Measurements from ENCODE around the gene TSC2.

DNA sequence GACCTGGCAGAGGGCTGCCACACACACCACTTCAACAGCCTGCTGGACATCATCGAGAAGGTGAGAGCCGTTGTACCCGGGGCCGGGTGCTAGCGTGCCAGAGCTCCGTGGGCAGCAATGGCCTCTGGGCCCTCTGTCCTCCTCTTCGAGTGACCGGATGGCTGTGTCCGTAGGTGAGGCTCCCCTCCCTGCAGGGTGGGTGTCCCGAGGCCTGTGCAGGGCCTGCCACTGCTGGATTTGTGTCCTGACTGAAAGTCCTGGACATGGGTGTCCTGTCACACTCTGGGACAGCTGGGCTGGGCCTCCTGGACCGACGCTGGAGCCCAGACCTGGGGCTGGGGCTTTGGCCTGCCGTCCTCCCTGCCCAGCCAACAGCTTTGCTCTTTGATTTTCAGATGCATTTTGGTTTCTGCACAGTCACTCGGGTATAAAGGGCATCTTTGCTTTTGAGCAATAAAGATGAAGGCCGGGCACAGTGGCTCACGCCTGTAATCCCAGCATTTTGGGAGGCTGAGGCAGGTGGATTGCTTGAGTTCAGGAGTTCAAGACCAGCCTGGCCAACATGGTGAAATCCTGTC is 16.7 kb downstream of the TSC2 start:
- TF ChIP-seq POLR2A (IDR thresholded peaks at IDR 0.05), result no peak
- TF ChIP-seq CTCF (IDR thresholded peaks at IDR 0.05), result no peak
- TF ChIP-seq POLR2AphosphoS5 (IDR thresholded peaks at IDR 0.05), result no peak
